ENCODE results near the gene TP53RK.

GRCh38 chr20:46636514-46636913, 52.7 kb downstream of the TP53RK start:
- TF ChIP-seq POLR2A (IDR thresholded peaks at IDR 0.05) (no peak), CTCF (IDR thresholded peaks at IDR 0.05) (no peak)
